Ascending aorta (tissue), 2 donors: ENCODE measurements around the gene ANKRD23. TPM values are rescaled to one million over a fixed set of nuclear protein-coding genes. Genes with fewer than 3 reads are reported as not detected.

Experiments used
- DNase-seq, 2 donors: peaks; one replicate each; pipeline ENCODE4 v3.0.0-alpha.2; 2019; ENCODE audit warnings: low spot score in 2 of 2
- H3K27ac ChIP-seq, 2 donors: fragments of 200-600 bp; sonication (generic); one replicate each; pipeline ENCODE4 v1.5.1; 2016 to 2017; ENCODE audit warnings: mild to moderate bottlenecking in 1 of 2
- H3K27me3 ChIP-seq: fragments of 200-600 bp; sonication (generic); one replicate; pipeline ENCODE4 v1.5.1; 2017
- H3K36me3 ChIP-seq, 2 donors: fragments of 200-600 bp; sonication (generic); one replicate each; pipeline ENCODE4 v1.5.1; 2016
- H3K4me1 ChIP-seq, 2 donors: fragments of 200-600 bp; sonication (generic); one replicate each; pipeline ENCODE4 v1.5.1; 2016 to 2017; ENCODE audit warnings: mild to moderate bottlenecking in 1 of 2
- H3K4me3 ChIP-seq, 2 donors: fragments of 200-600 bp; sonication (generic); one replicate each; pipeline ENCODE4 v1.5.1; 2016 to 2017; ENCODE audit warnings: mild to moderate bottlenecking in 1 of 2
- H3K9me3 ChIP-seq, 2 donors: fragments of 200-600 bp; sonication (generic); one replicate each; pipeline ENCODE4 v1.5.1; 2016
- intact Hi-C: fragments of 100-400 bp; cut with DNase I; formaldehyde crosslinking; loops from one replicate; pipeline ENCODE4 v1.15.1; 2023
- total RNA-seq: library from RNA; depleted of rRNA; stranded (reverse); fragments of >200 nt; gene quantifications from one replicate; pipeline ENCODE4 v1.1.0, GENCODE V29; 2016
- TF ChIP-seq, protein P1 (sequence below), 3 experiments: fragments of 200-600 bp in 2 of 3; fragments of 450-650 bp in 1 of 3; sonication (generic) in 2 of 3; IDR thresholded peaks; one replicate each; pipeline ENCODE4 v1.5.1; 2016 to 2019; ENCODE audit warnings: antibody characterized with exemption in 3 of 3, mild to moderate bottlenecking in 1 of 3, moderate library complexity in 1 of 3

Gene ANKRD23
- total RNA-seq, 1 donor from 2014 or later: 4.0 TPM

DNA sequence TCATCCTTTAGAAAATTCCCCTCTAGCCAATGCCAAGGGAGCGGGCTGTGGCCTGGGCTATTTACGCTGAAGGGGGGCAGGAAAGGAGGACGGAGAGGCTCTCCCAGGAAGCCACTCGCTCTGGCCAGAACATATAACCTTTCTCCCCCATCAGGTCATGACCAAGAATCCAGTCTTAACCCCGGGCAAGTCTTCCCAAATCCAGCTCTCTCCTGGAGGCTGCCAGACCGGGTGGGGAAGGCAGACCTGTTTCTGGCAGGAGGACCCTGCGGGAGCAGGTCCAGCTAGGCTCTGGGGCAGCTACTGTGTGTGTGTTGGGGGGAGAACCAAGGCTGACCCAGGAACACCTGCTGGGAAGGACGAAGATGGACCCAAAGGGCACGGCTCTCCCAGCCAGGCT lies 39.5 kb upstream of the ANKRD23 start:
- TF ChIP-seq, protein P1, sequence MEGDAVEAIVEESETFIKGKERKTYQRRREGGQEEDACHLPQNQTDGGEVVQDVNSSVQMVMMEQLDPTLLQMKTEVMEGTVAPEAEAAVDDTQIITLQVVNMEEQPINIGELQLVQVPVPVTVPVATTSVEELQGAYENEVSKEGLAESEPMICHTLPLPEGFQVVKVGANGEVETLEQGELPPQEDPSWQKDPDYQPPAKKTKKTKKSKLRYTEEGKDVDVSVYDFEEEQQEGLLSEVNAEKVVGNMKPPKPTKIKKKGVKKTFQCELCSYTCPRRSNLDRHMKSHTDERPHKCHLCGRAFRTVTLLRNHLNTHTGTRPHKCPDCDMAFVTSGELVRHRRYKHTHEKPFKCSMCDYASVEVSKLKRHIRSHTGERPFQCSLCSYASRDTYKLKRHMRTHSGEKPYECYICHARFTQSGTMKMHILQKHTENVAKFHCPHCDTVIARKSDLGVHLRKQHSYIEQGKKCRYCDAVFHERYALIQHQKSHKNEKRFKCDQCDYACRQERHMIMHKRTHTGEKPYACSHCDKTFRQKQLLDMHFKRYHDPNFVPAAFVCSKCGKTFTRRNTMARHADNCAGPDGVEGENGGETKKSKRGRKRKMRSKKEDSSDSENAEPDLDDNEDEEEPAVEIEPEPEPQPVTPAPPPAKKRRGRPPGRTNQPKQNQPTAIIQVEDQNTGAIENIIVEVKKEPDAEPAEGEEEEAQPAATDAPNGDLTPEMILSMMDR (IDR thresholded peaks at IDR 0.05): no peak
- H3K9me3 ChIP-seq: no peaks in the 10 kb centered on the region
- H3K27me3 ChIP-seq: no peaks in the 10 kb centered on the region
- intact Hi-C loops: no loop called here
- H3K4me1 ChIP-seq: peaks cover 10 to 14% of the 10 kb centered on the region in 2 donors
- no peaks in the 10 kb centered on the region for H3K36me3 ChIP-seq
- H3K27ac ChIP-seq: no peak overlapping the region
- no peak overlapping the region for H3K4me3 ChIP-seq
- no peak for DNase-seq

DNA sequence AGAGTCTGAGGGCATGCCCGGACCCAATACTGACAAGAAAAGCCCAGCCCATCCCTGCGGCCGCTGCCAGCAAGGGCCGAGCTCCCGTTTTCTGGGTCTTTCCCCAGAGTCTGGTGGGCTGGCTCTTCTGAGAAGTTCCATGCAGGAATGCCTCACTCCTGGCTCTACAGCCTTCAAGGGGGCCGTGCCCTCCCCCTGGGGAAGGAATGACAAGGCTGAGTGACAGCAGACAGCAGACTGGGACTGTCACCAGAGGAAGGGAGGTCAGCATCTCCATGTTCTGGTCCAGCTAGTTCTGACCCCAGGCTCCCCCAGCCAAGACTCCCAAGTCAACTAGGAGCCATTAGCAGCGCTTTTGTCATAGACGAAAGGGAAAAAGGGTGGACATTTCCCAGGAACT lies 39.1 kb upstream of the ANKRD23 start:
- Histone ChIP-seq H3K9me3 (no peaks in the 10 kb centered on the region), H3K36me3 (no peaks in the 10 kb centered on the region), H3K27ac (no peak overlapping the region), H3K27me3 (no peaks in the 10 kb centered on the region), H3K4me3 (no peak overlapping the region), H3K4me1 (peaks cover 6 to 10% of the 10 kb centered on the region in 2 donors)
- no peak for DNase-seq
- TF ChIP-seq, protein P1 (IDR thresholded peaks at IDR 0.05): no peak
- intact Hi-C loops: no loop called here

DNA sequence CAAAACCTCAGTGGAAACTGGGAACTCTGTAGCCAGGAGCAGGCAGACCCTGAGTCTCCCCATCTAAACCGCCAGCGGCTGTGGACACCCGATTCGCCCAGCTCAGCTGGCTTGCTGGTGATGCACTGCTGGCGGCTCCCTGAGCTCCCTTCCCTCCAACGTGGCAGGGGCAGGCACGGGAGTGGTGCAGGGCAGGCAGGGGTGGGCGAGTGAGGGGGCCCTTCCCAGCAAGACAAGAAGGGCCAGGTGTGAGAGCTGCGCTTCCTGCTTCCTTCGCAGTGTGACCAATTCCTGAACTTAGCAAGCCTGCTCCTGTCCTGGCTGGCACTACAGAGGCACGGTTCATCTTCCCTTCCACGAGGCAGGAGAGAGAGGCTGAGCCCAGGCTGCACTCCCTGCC lies 38.4 kb upstream of the ANKRD23 start:
- H3K36me3 ChIP-seq: no peaks in the 10 kb centered on the region
- H3K4me1 ChIP-seq: peaks cover 2 to 3% of the 10 kb centered on the region in 2 donors
- TF ChIP-seq, protein P1 (IDR thresholded peaks at IDR 0.05): no peak
- intact Hi-C loops: no loop called here
- no peaks in the 10 kb centered on the region for H3K27me3 ChIP-seq
- no peak overlapping the region for H3K4me3 ChIP-seq
- H3K9me3 ChIP-seq: no peaks in the 10 kb centered on the region
- DNase-seq: no peak
- H3K27ac ChIP-seq: no peak overlapping the region

DNA sequence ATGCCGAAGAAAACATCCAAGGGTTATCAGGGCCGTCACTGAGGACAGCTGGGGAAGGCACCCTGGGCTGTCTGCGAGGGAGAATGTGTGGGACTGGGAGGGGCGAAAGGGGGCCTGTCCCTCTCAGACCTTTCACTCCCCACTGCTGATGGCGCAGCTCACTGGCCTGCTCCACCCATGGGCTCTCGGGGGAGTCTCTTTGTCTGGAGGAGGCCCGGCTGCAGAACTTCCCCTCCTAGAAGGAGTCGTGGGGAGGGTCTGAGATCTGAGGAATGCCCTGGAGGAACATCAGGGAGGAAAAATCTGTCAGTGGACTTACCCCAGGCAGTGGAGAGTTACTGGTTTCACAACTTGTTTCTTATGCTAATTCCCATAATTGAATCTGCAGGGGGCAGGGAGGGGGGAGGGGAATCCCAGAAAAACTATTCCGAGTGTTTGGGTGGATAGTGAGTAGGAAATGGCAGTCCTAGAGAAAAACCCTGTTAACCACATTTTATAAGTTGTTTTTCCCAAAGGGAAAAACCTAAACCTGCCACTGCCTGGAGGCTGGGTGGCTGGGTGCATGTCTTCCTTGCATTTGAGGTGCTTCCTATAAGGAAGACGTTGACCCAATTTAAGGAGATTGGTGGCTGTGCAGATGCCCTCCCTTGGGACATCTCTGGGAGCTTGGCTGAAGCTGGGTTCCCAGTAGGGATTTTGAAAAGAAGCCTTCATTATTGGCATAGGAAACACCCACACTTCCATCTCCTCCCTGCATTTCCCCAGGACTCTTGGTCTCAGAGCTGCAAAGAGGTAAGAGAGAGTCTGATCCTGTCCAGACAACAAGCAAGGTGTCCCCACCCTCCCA lies 37.8 kb upstream of the ANKRD23 start:
- no peaks in the 10 kb centered on the region for H3K4me1 ChIP-seq
- no peak overlapping the region for H3K27ac ChIP-seq
- no peaks in the 10 kb centered on the region for H3K27me3 ChIP-seq
- no peaks in the 10 kb centered on the region for H3K9me3 ChIP-seq
- TF ChIP-seq, protein P1 (IDR thresholded peaks at IDR 0.05): no peak
- intact Hi-C loops: no loop called here
- DNase-seq: no peak
- no peak overlapping the region for H3K4me3 ChIP-seq
- no peaks in the 10 kb centered on the region for H3K36me3 ChIP-seq

DNA sequence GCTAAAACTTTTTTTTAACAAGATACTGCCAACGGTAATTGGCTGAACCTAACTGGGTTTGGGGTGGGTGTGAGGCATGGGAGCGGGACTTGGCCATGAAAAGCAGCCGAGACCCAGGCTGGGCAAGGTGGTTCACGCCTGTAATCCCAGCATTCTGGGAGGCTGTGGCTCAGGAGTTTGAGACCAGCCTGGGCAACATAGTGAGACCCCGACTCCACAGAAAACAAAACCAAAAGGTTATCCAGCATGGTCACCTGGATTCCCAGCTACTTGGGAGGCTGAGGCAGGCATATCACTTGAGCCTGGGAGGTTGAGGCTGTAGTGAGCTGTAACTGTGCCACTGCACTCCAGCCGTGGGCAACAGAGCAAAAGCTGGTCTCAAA lies 37.1 kb upstream of the ANKRD23 start:
- no peaks in the 10 kb centered on the region for H3K4me1 ChIP-seq
- no peak overlapping the region for H3K4me3 ChIP-seq
- no peaks in the 10 kb centered on the region for H3K36me3 ChIP-seq
- no peak for DNase-seq
- TF ChIP-seq, protein P1 (IDR thresholded peaks at IDR 0.05): no peak
- H3K9me3 ChIP-seq: no peaks in the 10 kb centered on the region
- no peaks in the 10 kb centered on the region for H3K27me3 ChIP-seq
- no peak overlapping the region for H3K27ac ChIP-seq
- intact Hi-C loops: no loop called here
